Central memory CD8-positive, alpha-beta T cell (primary cell): ENCODE results near the gene EXOG.

Experiments used
- ATAC-seq: fragments of 150-1000 bp; cut with Tn5 transposase; replicated peaks from 2 replicates; pipeline ENCODE4 v1.10.0; 2022; ENCODE audit warnings: mild to moderate bottlenecking, moderate FRiP score, moderate number of reproducible peaks; ENCODE audit not compliant: poor library complexity, severe bottlenecking; ENCODE audit errors: extremely low read depth
- DNase-seq, 2 donors: peaks; one replicate each; pipeline ENCODE4 v3.0.0; 2021; ENCODE audit warnings: low spot score in 2 of 2
- H3K27ac Mint-ChIP-seq: one replicate; pipeline ENCODE4 v1.8.0; 2022; ENCODE audit warnings: low read depth, mild to moderate bottlenecking, moderate library complexity, mixed read lengths
- H3K27me3 Mint-ChIP-seq: one replicate; pipeline ENCODE4 v1.8.0; 2022; ENCODE audit warnings: mixed read lengths
- H3K36me3 Mint-ChIP-seq: one replicate; pipeline ENCODE4 v1.8.0; 2022; ENCODE audit warnings: mild to moderate bottlenecking, moderate library complexity, mixed read lengths; ENCODE audit not compliant: insufficient read depth
- H3K4me1 Mint-ChIP-seq: one replicate; pipeline ENCODE4 v1.8.0; 2022; ENCODE audit warnings: mixed read lengths
- H3K4me3 Mint-ChIP-seq: one replicate; pipeline ENCODE4 v1.8.0; 2022; ENCODE audit warnings: mild to moderate bottlenecking, moderate library complexity, mixed read lengths
- H3K9me3 Mint-ChIP-seq: one replicate; pipeline ENCODE4 v1.8.0; 2022; ENCODE audit warnings: mixed read lengths

EXOG gene

GRCh38 chr3:38459499-38460048 is 36.6 kb upstream of the EXOG start:
- H3K36me3 Mint-ChIP-seq: no peaks in the 10 kb centered on the region
- no peaks in the 10 kb centered on the region for H3K9me3 Mint-ChIP-seq
- no peak overlapping the region for H3K27ac Mint-ChIP-seq
- DNase-seq (no peak), ATAC-seq (no peak)
- no peak overlapping the region for H3K4me3 Mint-ChIP-seq
- H3K4me1 Mint-ChIP-seq: peaks cover 8% of the 10 kb centered on the region
- H3K27me3 Mint-ChIP-seq: no peaks in the 10 kb centered on the region

- no peak for DNase-seq
- Mint-ChIP-seq H3K9me3 (no peaks in the 10 kb centered on the region), H3K36me3 (no peaks in the 10 kb centered on the region), H3K27me3 (no peaks in the 10 kb centered on the region), H3K4me1 (peaks cover 6% of the 10 kb centered on the region), H3K4me3 (no peak overlapping the region), H3K27ac (no peak overlapping the region)
- no peak for ATAC-seq
These were observed 35.5 kb upstream of the EXOG start for GRCh38 chr3:38460377-38461270.

- H3K4me3 Mint-ChIP-seq: no peak overlapping the region
- peaks cover 13% of the 10 kb centered on the region for H3K9me3 Mint-ChIP-seq
- H3K36me3 Mint-ChIP-seq: no peaks in the 10 kb centered on the region
- no peaks in the 10 kb centered on the region for H3K27me3 Mint-ChIP-seq
- ATAC-seq (no peak), DNase-seq (no peak)
- H3K4me1 Mint-ChIP-seq: no peaks in the 10 kb centered on the region
- H3K27ac Mint-ChIP-seq: no peak overlapping the region
These were observed 30.5 kb upstream of the EXOG start for GRCh38 chr3:38465588-38466154.

- H3K4me1 Mint-ChIP-seq: peaks cover 16% of the 10 kb centered on the region
- H3K4me3 Mint-ChIP-seq: no peak overlapping the region
- no peak for ATAC-seq
- DNase-seq: no peak
- H3K36me3 Mint-ChIP-seq: no peaks in the 10 kb centered on the region
- no peak overlapping the region for H3K27ac Mint-ChIP-seq
- peaks cover 13% of the 10 kb centered on the region for H3K9me3 Mint-ChIP-seq
- no peaks in the 10 kb centered on the region for H3K27me3 Mint-ChIP-seq
These were observed 27.4 kb upstream of the EXOG start for GRCh38 chr3:38468765-38469164.

GRCh38 chr3:38469852-38470251 is 26.3 kb upstream of the EXOG start:
- Mint-ChIP-seq H3K4me1 (peaks cover 22% of the 10 kb centered on the region), H3K4me3 (no peak overlapping the region), H3K27ac (no peak overlapping the region), H3K27me3 (no peaks in the 10 kb centered on the region), H3K9me3 (peaks cover 13% of the 10 kb centered on the region), H3K36me3 (no peaks in the 10 kb centered on the region)
- no peak for DNase-seq
- no peak for ATAC-seq

GRCh38 chr3:38471260-38471857 is 24.8 kb upstream of the EXOG start:
- Mint-ChIP-seq H3K27me3 (no peaks in the 10 kb centered on the region), H3K27ac (no peak overlapping the region), H3K9me3 (peaks cover 13% of the 10 kb centered on the region), H3K36me3 (no peaks in the 10 kb centered on the region), H3K4me1 (peaks cover 22% of the 10 kb centered on the region), H3K4me3 (no peak overlapping the region)
- DNase-seq (no peak), ATAC-seq (no peak)

- no peak overlapping the region for H3K4me3 Mint-ChIP-seq
- no peak for ATAC-seq
These were observed 23.8 kb upstream of the EXOG start for GRCh38 chr3:38472342-38472741.

GRCh38 chr3:38473229-38473628 is 22.9 kb upstream of the EXOG start:
- Mint-ChIP-seq H3K4me3 (no peak overlapping the region), H3K36me3 (no peaks in the 10 kb centered on the region), H3K27ac (peak overlapping the region; percentile 2), H3K9me3 (peaks cover 13% of the 10 kb centered on the region), H3K27me3 (no peaks in the 10 kb centered on the region), H3K4me1 (peaks cover 22% of the 10 kb centered on the region)
- no peak for ATAC-seq
- DNase-seq: no peak

More at GRCh38 chr3:38472342-38472741, 23.8 kb upstream of the EXOG start:
- H3K36me3 Mint-ChIP-seq: no peaks in the 10 kb centered on the region
- no peak overlapping the region for H3K27ac Mint-ChIP-seq
- H3K27me3 Mint-ChIP-seq: no peaks in the 10 kb centered on the region
- DNase-seq: no peak
- H3K9me3 Mint-ChIP-seq: peaks cover 13% of the 10 kb centered on the region
- H3K4me1 Mint-ChIP-seq: peaks cover 22% of the 10 kb centered on the region

GRCh38 chr3:38474928-38475605 is 21.1 kb upstream of the EXOG start:
- no peak for ATAC-seq
- Mint-ChIP-seq H3K9me3 (peaks cover under 1% of the 10 kb centered on the region), H3K4me3 (no peak overlapping the region), H3K36me3 (no peaks in the 10 kb centered on the region), H3K27me3 (no peaks in the 10 kb centered on the region), H3K27ac (no peak overlapping the region), H3K4me1 (peaks cover 22% of the 10 kb centered on the region)
- DNase-seq: no peak

GRCh38 chr3:38475716-38476115 is 20.4 kb upstream of the EXOG start:
- ATAC-seq (no peak), DNase-seq (no peak)
- no peaks in the 10 kb centered on the region for H3K27me3 Mint-ChIP-seq
- H3K27ac Mint-ChIP-seq: no peak overlapping the region
- H3K4me1 Mint-ChIP-seq: peaks cover 22% of the 10 kb centered on the region
- H3K36me3 Mint-ChIP-seq: no peaks in the 10 kb centered on the region
- no peaks in the 10 kb centered on the region for H3K9me3 Mint-ChIP-seq
- no peak overlapping the region for H3K4me3 Mint-ChIP-seq

GRCh38 chr3:38476157-38476756 is 19.9 kb upstream of the EXOG start:
- no peak for ATAC-seq
- Mint-ChIP-seq H3K4me3 (no peak overlapping the region), H3K36me3 (no peaks in the 10 kb centered on the region), H3K27ac (no peak overlapping the region), H3K9me3 (no peaks in the 10 kb centered on the region), H3K27me3 (no peaks in the 10 kb centered on the region), H3K4me1 (peaks cover 22% of the 10 kb centered on the region)
- no peak for DNase-seq
